Upper lobe of left lung (tissue), 4 donors: ENCODE measurements around the gene COPG2.

ENCODE experiments used
- CTCF ChIP-seq, 6 experiments: fragments of 450-650 bp in 4 of 6; fragments of 200-600 bp in 2 of 6; sonication (generic) in 2 of 6; IDR thresholded peaks; one replicate each; pipeline ENCODE4 v1.5.1; 2016 to 2019; ENCODE audit warnings: antibody characterized with exemption in 6 of 6
- EP300 ChIP-seq, 4 donors: sonication (generic); formaldehyde crosslinking; IDR thresholded peaks; one replicate each; pipeline ENCODE4 v1.5.1; 2017; ENCODE audit warnings: antibody characterized with exemption in 4 of 4, control low read depth in 2 of 4
- POLR2A ChIP-seq, 4 donors: fragments of 450-650 bp; IDR thresholded peaks; one replicate each; pipeline ENCODE4 v1.5.1; 2016 to 2017; ENCODE audit warnings: antibody characterized with exemption in 4 of 4, mild to moderate bottlenecking in 2 of 4
- POLR2AphosphoS5 ChIP-seq, 2 donors: sonication (generic); formaldehyde crosslinking; IDR thresholded peaks; one replicate each; pipeline ENCODE4 v1.5.1; 2017; ENCODE audit warnings: antibody characterized with exemption in 2 of 2

GRCh38 chr7:130553398-130554029 lies 115.0 kb downstream of the COPG2 start:
- no peak for TF ChIP-seq CTCF (IDR thresholded peaks at IDR 0.05)
- TF ChIP-seq POLR2A (IDR thresholded peaks at IDR 0.05) = no peak
- no peak for TF ChIP-seq POLR2AphosphoS5 (IDR thresholded peaks at IDR 0.05)
- TF ChIP-seq EP300 (IDR thresholded peaks at IDR 0.05) = no peak
